ENCODE measurements around the gene PGBD5. TPM values are rescaled to one million over a fixed set of nuclear protein-coding genes. Genes with fewer than 3 reads are reported as not detected.

PGBD5 gene
- total RNA-seq, 4 donors from 2014 or later = 0.79 to 2.6 (median 1.1) TPM

- in situ Hi-C loops (cut with MboI; ENCODE audit: low pct_ligation_motif_present in 1 of 4, low pct_unique_long_range_greater_than_20kb in 1 of 4, low sequenced_read_pairs in 3 of 4) = loop anchor here in 3 of 4 donors (10.0 to 25.0 kb wide), 3 partner anchors 443 to 1056 kb away; partner anchors contain the start of gene RAB4A (in 2 of the 3)
Observed at GRCh38 chr1:230317823-230318819, 108.0 kb downstream of the PGBD5 start.

GRCh38 chr1:230316864-230317745 lies 109.0 kb downstream of the PGBD5 start:
- Histone ChIP-seq H3K4me3 (no peak overlapping the region), H3K4me1 (peaks cover 0 to 3% (median 0%) of the 10 kb centered on the region in 4 donors), H3K9me3 (no peaks in the 10 kb centered on the region), H3K36me3 (no peaks in the 10 kb centered on the region), H3K27ac (no peak overlapping the region), H3K27me3 (no peaks in the 10 kb centered on the region)
- in situ Hi-C loops (cut with MboI; ENCODE audit: low pct_ligation_motif_present in 1 of 4, low pct_unique_long_range_greater_than_20kb in 1 of 4, low sequenced_read_pairs in 3 of 4) (loop anchor here in 3 of 4 donors (10.0 to 25.0 kb wide), 3 partner anchors 442 to 1055 kb away; partner anchors contain the start of gene RAB4A (in 2 of the 3)), intact Hi-C loops (cut with DNase I; ENCODE audit: low total_unique reads) (loop anchor here (10.0 kb wide), 1 partner anchor 652 kb away; no protein-coding TSS in a partner anchor)
- TF ChIP-seq CTCF (IDR thresholded peaks at IDR 0.05) = no peak
- TF ChIP-seq POLR2A (IDR thresholded peaks at IDR 0.05) = no peak
- no peak for TF ChIP-seq EP300 (IDR thresholded peaks at IDR 0.05; ENCODE audit: low read depth)
- TF ChIP-seq POLR2AphosphoS5 (IDR thresholded peaks at IDR 0.05) = no peak
- 67% methylated on average over 23 of the region's 23 CpGs; no CpG with 5 or more reads in 1 of the 2 donors for WGBS, 2 donors (ENCODE audit: low coverage in 1 of 2)
- no peak for DNase-seq

More at GRCh38 chr1:230317823-230318819, 108.0 kb downstream of the PGBD5 start:
- Histone ChIP-seq H3K27ac (no peak overlapping the region), H3K4me3 (no peak overlapping the region), H3K4me1 (peaks cover 0 to 3% (median 0%) of the 10 kb centered on the region in 4 donors), H3K27me3 (no peaks in the 10 kb centered on the region), H3K9me3 (no peaks in the 10 kb centered on the region), H3K36me3 (no peaks in the 10 kb centered on the region)
- TF ChIP-seq CTCF (IDR thresholded peaks at IDR 0.05) (no peak), POLR2A (IDR thresholded peaks at IDR 0.05) (no peak), POLR2AphosphoS5 (IDR thresholded peaks at IDR 0.05) (no peak), EP300 (IDR thresholded peaks at IDR 0.05; ENCODE audit: low read depth) (no peak)
- WGBS, 2 donors (ENCODE audit: low coverage in 1 of 2) = 50 to 89% methylated on average over 5 to 23 of the region's 23 CpGs
- DNase-seq = peak; percentile 39
- intact Hi-C loops (cut with DNase I; ENCODE audit: low total_unique reads) = loop anchor here (10.0 kb wide), 1 partner anchor 653 kb away; no protein-coding TSS in a partner anchor

- in situ Hi-C loops (cut with MboI; ENCODE audit: low pct_ligation_motif_present in 1 of 4, low pct_unique_long_range_greater_than_20kb in 1 of 4, low sequenced_read_pairs in 3 of 4) (loop anchor here in 3 of 4 donors (10.0 to 25.0 kb wide), 3 partner anchors 440 to 1053 kb away; partner anchors contain the start of gene RAB4A (in 2 of the 3)), intact Hi-C loops (cut with DNase I; ENCODE audit: low total_unique reads) (loop anchor here (10.0 kb wide), 1 partner anchor 650 kb away; no protein-coding TSS in a partner anchor)
- Histone ChIP-seq H3K27ac (no peak overlapping the region), H3K27me3 (no peaks in the 10 kb centered on the region), H3K9me3 (no peaks in the 10 kb centered on the region), H3K4me3 (no peak overlapping the region), H3K36me3 (no peaks in the 10 kb centered on the region), H3K4me1 (peaks cover 0 to 4% (median 2%) of the 10 kb centered on the region in 4 donors)
- 92% methylated on average over 6 of the region's 6 CpGs; no CpG with 5 or more reads in 1 of the 2 donors for WGBS, 2 donors (ENCODE audit: low coverage in 1 of 2)
- TF ChIP-seq EP300 (IDR thresholded peaks at IDR 0.05; ENCODE audit: low read depth) (no peak), POLR2A (IDR thresholded peaks at IDR 0.05) (no peak), POLR2AphosphoS5 (IDR thresholded peaks at IDR 0.05) (no peak), CTCF (IDR thresholded peaks at IDR 0.05) (no peak)
- no peak for DNase-seq
Observed at GRCh38 chr1:230315099-230315498, 111.0 kb downstream of the PGBD5 start.

Data from transverse colon (tissue), 4 donors.